Measurements from ENCODE around the gene MYO5B. TPM values are rescaled to one million over a fixed set of nuclear protein-coding genes. Genes with fewer than 3 reads are reported as not detected.
"Not testable (repeated sequence)": the region's sequence is repeated elsewhere in the genome, so short reads cannot be mapped to it uniquely, and the experiment has no call there.

The MYO5B gene
- total and polyA plus RNA-seq, 10 of the 15 experiments (the other 5 are each of a cell fraction or from before 2014, with no cell fraction given) = 2.5 to 4.5 (median 3.3) TPM

GRCh38 chr18:49794743-49795142 lies 400.2 kb downstream of the MYO5B start:
- FAIRE-seq (no peak), DNase-seq (ENCODE audit: low read depth, low spot score) (no peak), ATAC-seq (no peak)
- WGBS (ENCODE audit: insufficient coverage, insufficient replicate concordance, low lambda C conversion rate, missing lambda C conversion rate) = 97% methylated on average over 3 of the region's 3 CpGs
- SMC1A ChIA-PET (ENCODE audit: uncharacterized antibody, unreplicated experiment) = interaction anchor here (1.4 to 2.0 kb wide), 2 partner anchors 10 to 65 kb away, joined by 4 to 6 read pairs; no protein-coding TSS in a partner anchor
- Histone ChIP-seq H3K36me3 (ENCODE audit: control insufficient read depth in 2 of 2, insufficient read depth in 2 of 2, low read length in 1 of 2) (peaks cover 0 to 19% of the 10 kb centered on the region in 2 experiments; a peak in 3 of 4 replicates), H3K4me3 (no peak overlapping the region), H4K20me1 (ENCODE audit: control insufficient read depth, insufficient read depth) (no peaks in the 10 kb centered on the region), H3K9ac (ENCODE audit: control insufficient read depth, insufficient read depth, low read length) (no peak overlapping the region), H3K27me3 (replicated peaks in 1 of 2; ENCODE audit: control insufficient read depth in 2 of 2, insufficient read depth in 2 of 2, low read length in 1 of 2) (no peaks in the 10 kb centered on the region), H3K27ac (ENCODE audit: control insufficient read depth, insufficient read depth) (no peak overlapping the region), H3K9me3 (replicated peaks; ENCODE audit: control insufficient read depth, insufficient read depth, low read length) (no peaks in the 10 kb centered on the region), H3K4me1 (ENCODE audit: control insufficient read depth, insufficient read depth, low read length) (no peaks in the 10 kb centered on the region), H3K4me2 (ENCODE audit: control insufficient read depth, insufficient read depth) (no peak overlapping the region), H2AFZ (ENCODE audit: control insufficient read depth, low read depth, low read length) (no peak overlapping the region), H3K79me2 (ENCODE audit: control insufficient read depth, insufficient read depth, low read length) (no peaks in the 10 kb centered on the region)
- RAD21 ChIA-PET (ENCODE audit: unreplicated experiment) = interaction anchor here (1.4 kb wide), 1 partner anchor 65 kb away, joined by 3 read pairs; no protein-coding TSS in a partner anchor
- no TSS peak for BruUV-seq (replicated peaks)
- TF ChIP-seq SREBF2 (IDR thresholded peaks at IDR 0.05; ENCODE audit: low read length) = no peak
- TF ChIP-seq BCL3 (IDR thresholded peaks at IDR 0.05; ENCODE audit: borderline replicate concordance, insufficient read depth, low read depth, low read length, poor library complexity, severe bottlenecking) = no peak
- no peak for TF ChIP-seq IKZF2 (IDR thresholded peaks at IDR 0.05)
- TF ChIP-seq PML (IDR thresholded peaks at IDR 0.05; ENCODE audit: low read length) = no peak
- POLR2A ChIA-PET = no interaction called here
- in situ Hi-C loops (cut with MboI) (no loop called here), intact Hi-C loops (cut with micrococcal nuclease; ENCODE audit: unreplicated experiment) (no loop called here)
- CTCF ChIA-PET = interaction anchor here (0.8 to 1.5 kb wide), 2 partner anchors 11 to 64 kb away, joined by 3 to 5 read pairs; no protein-coding TSS in a partner anchor

GRCh38 chr18:49789560-49790134 lies 405.3 kb downstream of the MYO5B start:
- H3K9ac ChIP-seq (ENCODE audit: control insufficient read depth, insufficient read depth, low read length); FAIRE-seq; H3K4me2 ChIP-seq (ENCODE audit: control insufficient read depth, insufficient read depth); BruUV-seq (replicated peaks); H3K9me3 ChIP-seq (replicated peaks; ENCODE audit: control insufficient read depth, insufficient read depth, low read length); H4K20me1 ChIP-seq (ENCODE audit: control insufficient read depth, insufficient read depth); H3K4me3 ChIP-seq; DNase-seq (ENCODE audit: low read depth, low spot score); H3K4me1 ChIP-seq (ENCODE audit: control insufficient read depth, insufficient read depth, low read length); ATAC-seq; H3K79me2 ChIP-seq (ENCODE audit: control insufficient read depth, insufficient read depth, low read length); H2AFZ ChIP-seq (ENCODE audit: control insufficient read depth, low read depth, low read length); in situ Hi-C loops (cut with MboI); POLR2A ChIA-PET; H3K27me3 ChIP-seq (replicated peaks in 1 of 2; ENCODE audit: control insufficient read depth in 2 of 2, insufficient read depth in 2 of 2, low read length in 1 of 2); H3K27ac ChIP-seq (ENCODE audit: control insufficient read depth, insufficient read depth): not testable (repeated sequence)
- CTCF ChIA-PET = interaction anchor here (0.9 kb wide), 2 partner anchors 21 to 279 kb away, joined by 3 to 4 read pairs; no protein-coding TSS in a partner anchor
- RAD21 ChIA-PET (ENCODE audit: unreplicated experiment) = interaction anchor here (0.9 kb wide), 1 partner anchor 20 kb away, joined by 3 read pairs; no protein-coding TSS in a partner anchor
- H3K36me3 ChIP-seq (ENCODE audit: control insufficient read depth in 2 of 2, insufficient read depth in 2 of 2, low read length in 1 of 2) = peaks cover 0 to 19% of the 10 kb centered on the region in 2 experiments; a peak in 3 of 4 replicates
- 91% methylated on average over 8 of the region's 8 CpGs for WGBS (ENCODE audit: insufficient coverage, insufficient replicate concordance, low lambda C conversion rate, missing lambda C conversion rate)
- SMC1A ChIA-PET (ENCODE audit: uncharacterized antibody, unreplicated experiment) = interaction anchor here (2.3 kb wide), 1 partner anchor 12 kb away, joined by 7 read pairs; no protein-coding TSS in a partner anchor
- intact Hi-C loops (cut with micrococcal nuclease; ENCODE audit: unreplicated experiment) = loop anchor here (5.0 kb wide), 1 partner anchor 68 kb away; no protein-coding TSS in a partner anchor
